HCT116 (cell line): ENCODE measurements around the gene GPRC5C.

Experiments
- POLR2A ChIP-seq: IDR thresholded peaks from 2 replicates; pipeline ENCODE4 v1.7.0; 2011; ENCODE audit warnings: borderline replicate concordance; ENCODE audit not compliant: insufficient read depth, insufficient read length; ENCODE audit errors: extremely low read depth
- SP1 ChIP-seq: IDR thresholded peaks from 2 replicates; pipeline ENCODE4 v1.6.1; 2012; ENCODE audit warnings: low read depth

- no peak for TF ChIP-seq POLR2A
- TF ChIP-seq SP1, result no peak
Observed at GRCh38 chr17:74413491-74413890, 18.4 kb upstream of the GPRC5C start.
